ENCODE results near the gene PHACTR2. TPM values are rescaled to one million over a fixed set of nuclear protein-coding genes. Genes with fewer than 3 reads are reported as not detected.

PHACTR2 gene
- total and polyA plus RNA-seq, 2 of the 13 experiments (the other 11 are each of a cell fraction or from before 2014, with no cell fraction given): 11.3 to 28.2 TPM

DNA sequence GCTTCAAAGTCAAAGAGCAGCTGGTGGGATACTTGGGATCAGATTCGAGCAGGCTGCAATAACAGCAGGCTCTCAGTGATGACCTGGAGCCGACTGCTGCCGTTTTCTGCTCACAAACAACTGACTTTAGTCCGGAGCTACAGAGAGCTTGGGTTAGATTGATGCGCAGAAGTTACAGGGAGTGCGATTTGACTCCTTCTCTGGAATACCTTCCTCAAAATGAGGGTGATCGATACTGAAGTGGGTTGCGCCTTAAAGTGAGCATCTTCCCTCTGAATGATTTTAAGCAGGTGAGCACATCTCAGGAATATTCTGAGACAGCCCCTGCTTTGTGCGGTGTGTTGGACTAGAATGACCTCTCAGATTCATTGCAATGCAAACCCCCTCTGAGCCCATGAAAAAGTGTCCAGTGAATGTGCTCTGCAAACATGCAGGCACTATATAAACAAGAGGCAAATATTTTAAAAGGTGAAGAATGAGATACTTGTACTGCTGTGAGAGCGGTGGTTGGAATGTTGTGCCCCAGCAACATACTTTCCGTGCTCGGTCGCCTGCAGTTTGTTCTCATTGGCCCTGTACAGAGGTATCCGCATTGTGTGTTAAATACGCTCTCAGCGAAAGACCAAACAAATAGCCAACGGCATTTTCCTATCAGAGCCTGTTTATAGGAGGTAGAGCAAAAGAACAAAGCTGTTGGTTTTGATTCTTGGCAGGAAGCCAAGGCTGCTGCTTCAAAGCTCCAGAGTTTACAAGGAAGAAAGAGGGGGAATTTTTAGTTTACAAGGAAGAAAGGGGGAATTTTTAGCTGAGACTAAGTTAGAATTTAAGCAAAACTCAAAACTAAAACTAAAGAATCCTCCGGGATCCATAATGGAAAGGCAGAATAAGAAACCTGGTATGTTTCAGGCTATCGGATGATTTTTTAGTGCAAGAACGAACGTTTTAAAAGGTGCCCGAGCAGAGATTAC lies 67.7 kb downstream of the PHACTR2 start (continued):
- TF ChIP-seq, protein P1, sequence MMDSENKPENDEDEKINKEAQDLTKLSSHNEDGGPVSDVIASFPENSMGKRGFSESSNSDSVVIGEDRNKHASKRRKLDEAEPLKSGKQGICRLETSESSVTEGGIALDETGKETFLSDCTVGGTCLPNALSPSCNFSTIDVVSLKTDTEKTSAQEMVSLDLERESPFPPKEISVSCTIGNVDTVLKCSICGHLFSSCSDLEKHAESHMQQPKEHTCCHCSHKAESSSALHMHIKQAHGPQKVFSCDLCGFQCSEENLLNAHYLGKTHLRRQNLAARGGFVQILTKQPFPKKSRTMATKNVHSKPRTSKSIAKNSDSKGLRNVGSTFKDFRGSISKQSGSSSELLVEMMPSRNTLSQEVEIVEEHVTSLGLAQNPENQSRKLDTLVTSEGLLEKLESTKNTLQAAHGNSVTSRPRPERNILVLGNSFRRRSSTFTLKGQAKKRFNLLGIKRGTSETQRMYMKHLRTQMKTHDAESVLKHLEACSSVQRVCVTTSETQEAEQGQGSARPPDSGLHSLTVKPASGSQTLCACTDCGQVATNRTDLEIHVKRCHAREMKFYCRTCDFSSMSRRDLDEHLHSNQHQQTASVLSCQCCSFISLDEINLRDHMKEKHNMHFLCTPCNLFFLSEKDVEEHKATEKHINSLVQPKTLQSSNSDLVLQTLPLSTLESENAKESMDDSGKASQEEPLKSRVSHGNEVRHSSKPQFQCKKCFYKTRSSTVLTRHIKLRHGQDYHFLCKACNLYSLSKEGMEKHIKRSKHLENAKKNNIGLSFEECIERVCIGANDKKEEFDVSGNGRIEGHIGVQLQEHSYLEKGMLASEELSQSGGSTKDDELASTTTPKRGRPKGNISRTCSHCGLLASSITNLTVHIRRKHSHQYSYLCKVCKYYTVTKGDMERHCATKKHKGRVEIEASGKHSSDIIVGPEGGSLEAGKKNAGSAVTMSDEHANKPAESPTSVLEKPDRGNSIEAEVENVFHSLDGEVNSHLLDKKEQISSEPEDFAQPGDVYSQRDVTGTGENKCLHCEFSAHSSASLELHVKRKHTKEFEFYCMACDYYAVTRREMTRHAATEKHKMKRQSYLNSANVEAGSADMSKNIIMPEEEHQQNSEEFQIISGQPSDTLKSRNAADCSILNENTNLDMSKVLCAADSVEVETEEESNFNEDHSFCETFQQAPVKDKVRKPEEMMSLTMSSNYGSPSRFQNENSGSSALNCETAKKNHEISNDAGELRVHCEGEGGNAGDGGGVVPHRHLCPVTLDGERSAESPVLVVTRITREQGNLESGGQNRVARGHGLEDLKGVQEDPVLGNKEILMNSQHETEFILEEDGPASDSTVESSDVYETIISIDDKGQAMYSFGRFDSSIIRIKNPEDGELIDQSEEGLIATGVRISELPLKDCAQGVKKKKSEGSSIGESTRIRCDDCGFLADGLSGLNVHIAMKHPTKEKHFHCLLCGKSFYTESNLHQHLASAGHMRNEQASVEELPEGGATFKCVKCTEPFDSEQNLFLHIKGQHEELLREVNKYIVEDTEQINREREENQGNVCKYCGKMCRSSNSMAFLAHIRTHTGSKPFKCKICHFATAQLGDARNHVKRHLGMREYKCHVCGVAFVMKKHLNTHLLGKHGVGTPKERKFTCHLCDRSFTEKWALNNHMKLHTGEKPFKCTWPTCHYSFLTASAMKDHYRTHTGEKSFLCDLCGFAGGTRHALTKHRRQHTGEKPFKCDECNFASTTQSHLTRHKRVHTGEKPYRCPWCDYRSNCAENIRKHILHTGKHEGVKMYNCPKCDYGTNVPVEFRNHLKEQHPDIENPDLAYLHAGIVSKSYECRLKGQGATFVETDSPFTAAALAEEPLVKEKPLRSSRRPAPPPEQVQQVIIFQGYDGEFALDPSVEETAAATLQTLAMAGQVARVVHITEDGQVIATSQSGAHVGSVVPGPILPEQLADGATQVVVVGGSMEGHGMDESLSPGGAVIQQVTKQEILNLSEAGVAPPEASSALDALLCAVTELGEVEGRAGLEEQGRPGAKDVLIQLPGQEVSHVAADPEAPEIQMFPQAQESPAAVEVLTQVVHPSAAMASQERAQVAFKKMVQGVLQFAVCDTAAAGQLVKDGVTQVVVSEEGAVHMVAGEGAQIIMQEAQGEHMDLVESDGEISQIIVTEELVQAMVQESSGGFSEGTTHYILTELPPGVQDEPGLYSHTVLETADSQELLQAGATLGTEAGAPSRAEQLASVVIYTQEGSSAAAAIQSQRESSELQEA (CRISPR knock-in tag; IDR thresholded peaks at IDR 0.05; ENCODE audit: not compliant biosample characterization): no peak
- TF ChIP-seq THYN1 (CRISPR knock-in tag; IDR thresholded peaks at IDR 0.05; ENCODE audit: borderline replicate concordance, low read depth) (no peak), HCFC1 (IDR thresholded peaks at IDR 0.05; ENCODE audit: low read depth, low read length) (no peak), PCBP1 (IDR thresholded peaks at IDR 0.05; ENCODE audit: borderline replicate concordance, low read depth, low read length) (no peak), TBL1XR1 (IDR thresholded peaks at IDR 0.05; ENCODE audit: borderline replicate concordance, low read length, partially characterized antibody) (peak; percentile 78), ZNF577 (CRISPR knock-in tag; IDR thresholded peaks at IDR 0.05; ENCODE audit: borderline replicate concordance, low read depth) (no peak), FOXP1 (IDR thresholded peaks at IDR 0.05) (peak; percentile 83), FOXP1 (CRISPR knock-in tag; IDR thresholded peaks at IDR 0.05) (peak; percentile 90), ZNF841 (CRISPR knock-in tag; IDR thresholded peaks at IDR 0.05; ENCODE audit: borderline replicate concordance) (0 out of 2 replicates have a peak, but pooled peaks have one; percentile 51), ZNF546 (CRISPR knock-in tag; conservative IDR thresholded peaks at IDR 0.05) (no peak), KLF11 (CRISPR knock-in tag; IDR thresholded peaks at IDR 0.05) (no peak; the same call in 1 of the 2 replicates), ZC3H13 (CRISPR knock-in tag; IDR thresholded peaks at IDR 0.05) (no peak), MYNN (CRISPR knock-in tag; IDR thresholded peaks at IDR 0.05; ENCODE audit: low read depth) (no peak), FOXM1 (CRISPR knock-in tag; IDR thresholded peaks at IDR 0.05) (0 out of 2 replicates have a peak, but pooled peaks have one; percentile 43), ZNF746 (CRISPR knock-in tag; IDR thresholded peaks at IDR 0.05) (no peak), THAP11 (CRISPR knock-in tag; IDR thresholded peaks at IDR 0.05) (no peak), EZH2 (conservative IDR thresholded peaks at IDR 0.05; ENCODE audit: low read depth, low read length) (no peak)
- TF ChIP-seq, protein P2, sequence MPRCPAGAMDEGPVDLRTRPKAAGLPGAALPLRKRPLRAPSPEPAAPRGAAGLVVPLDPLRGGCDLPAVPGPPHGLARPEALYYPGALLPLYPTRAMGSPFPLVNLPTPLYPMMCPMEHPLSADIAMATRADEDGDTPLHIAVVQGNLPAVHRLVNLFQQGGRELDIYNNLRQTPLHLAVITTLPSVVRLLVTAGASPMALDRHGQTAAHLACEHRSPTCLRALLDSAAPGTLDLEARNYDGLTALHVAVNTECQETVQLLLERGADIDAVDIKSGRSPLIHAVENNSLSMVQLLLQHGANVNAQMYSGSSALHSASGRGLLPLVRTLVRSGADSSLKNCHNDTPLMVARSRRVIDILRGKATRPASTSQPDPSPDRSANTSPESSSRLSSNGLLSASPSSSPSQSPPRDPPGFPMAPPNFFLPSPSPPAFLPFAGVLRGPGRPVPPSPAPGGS (CRISPR knock-in tag; IDR thresholded peaks at IDR 0.05): no peak
- TF ChIP-seq, protein P3, sequence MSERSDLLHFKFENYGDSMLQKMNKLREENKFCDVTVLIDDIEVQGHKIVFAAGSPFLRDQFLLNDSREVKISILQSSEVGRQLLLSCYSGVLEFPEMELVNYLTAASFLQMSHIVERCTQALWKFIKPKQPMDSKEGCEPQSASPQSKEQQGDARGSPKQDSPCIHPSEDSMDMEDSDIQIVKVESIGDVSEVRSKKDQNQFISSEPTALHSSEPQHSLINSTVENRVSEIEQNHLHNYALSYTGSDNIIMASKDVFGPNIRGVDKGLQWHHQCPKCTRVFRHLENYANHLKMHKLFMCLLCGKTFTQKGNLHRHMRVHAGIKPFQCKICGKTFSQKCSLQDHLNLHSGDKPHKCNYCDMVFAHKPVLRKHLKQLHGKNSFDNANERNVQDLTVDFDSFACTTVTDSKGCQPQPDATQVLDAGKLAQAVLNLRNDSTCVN (CRISPR knock-in tag; IDR thresholded peaks at IDR 0.05; ENCODE audit: borderline replicate concordance): 0 out of 2 replicates have a peak, but pooled peaks have one; percentile 37

Measured in HepG2 (cell line).